ENCODE measurements around the gene CNTN4. TPM values are rescaled to one million over a fixed set of nuclear protein-coding genes. Genes with fewer than 3 reads are reported as not detected.

The CNTN4 gene
- total RNA-seq, 1 donor from 2014 or later, result 0.79 TPM

DNA sequence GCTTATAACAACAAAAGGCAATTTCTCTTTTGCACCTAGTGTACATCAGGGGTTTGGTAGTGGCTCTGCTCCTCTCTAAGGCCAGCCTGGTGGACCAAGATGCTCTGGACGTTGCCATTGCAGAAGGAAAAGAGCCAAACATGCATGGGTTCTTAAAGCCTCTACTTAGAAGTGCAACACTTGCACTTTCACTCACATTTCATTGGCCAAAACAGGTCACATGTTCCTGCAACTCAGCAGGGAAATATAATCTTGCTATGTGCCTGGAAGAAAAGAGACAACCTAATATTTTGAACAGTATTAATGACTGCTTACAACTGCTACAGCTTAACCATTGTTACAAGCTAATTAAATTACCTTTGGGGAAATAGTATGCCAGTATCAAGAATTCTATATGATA is 828.6 kb downstream of the CNTN4 start:
- DNase-seq (ENCODE audit: low read depth) (no peak), FAIRE-seq (no peak)
- Histone ChIP-seq H3K4me3 (ENCODE audit: low read depth, low read length) (no peak overlapping the region), H3K27me3 (ENCODE audit: control insufficient read depth, insufficient read depth, low read length) (no peaks in the 10 kb centered on the region), H3K36me3 (ENCODE audit: control insufficient read depth, insufficient read depth, low read length) (no peaks in the 10 kb centered on the region)
- TF ChIP-seq, protein P1, sequence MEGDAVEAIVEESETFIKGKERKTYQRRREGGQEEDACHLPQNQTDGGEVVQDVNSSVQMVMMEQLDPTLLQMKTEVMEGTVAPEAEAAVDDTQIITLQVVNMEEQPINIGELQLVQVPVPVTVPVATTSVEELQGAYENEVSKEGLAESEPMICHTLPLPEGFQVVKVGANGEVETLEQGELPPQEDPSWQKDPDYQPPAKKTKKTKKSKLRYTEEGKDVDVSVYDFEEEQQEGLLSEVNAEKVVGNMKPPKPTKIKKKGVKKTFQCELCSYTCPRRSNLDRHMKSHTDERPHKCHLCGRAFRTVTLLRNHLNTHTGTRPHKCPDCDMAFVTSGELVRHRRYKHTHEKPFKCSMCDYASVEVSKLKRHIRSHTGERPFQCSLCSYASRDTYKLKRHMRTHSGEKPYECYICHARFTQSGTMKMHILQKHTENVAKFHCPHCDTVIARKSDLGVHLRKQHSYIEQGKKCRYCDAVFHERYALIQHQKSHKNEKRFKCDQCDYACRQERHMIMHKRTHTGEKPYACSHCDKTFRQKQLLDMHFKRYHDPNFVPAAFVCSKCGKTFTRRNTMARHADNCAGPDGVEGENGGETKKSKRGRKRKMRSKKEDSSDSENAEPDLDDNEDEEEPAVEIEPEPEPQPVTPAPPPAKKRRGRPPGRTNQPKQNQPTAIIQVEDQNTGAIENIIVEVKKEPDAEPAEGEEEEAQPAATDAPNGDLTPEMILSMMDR (IDR thresholded peaks at IDR 0.05; ENCODE audit: insufficient read depth, low read length, severe bottlenecking), result no peak

DNA sequence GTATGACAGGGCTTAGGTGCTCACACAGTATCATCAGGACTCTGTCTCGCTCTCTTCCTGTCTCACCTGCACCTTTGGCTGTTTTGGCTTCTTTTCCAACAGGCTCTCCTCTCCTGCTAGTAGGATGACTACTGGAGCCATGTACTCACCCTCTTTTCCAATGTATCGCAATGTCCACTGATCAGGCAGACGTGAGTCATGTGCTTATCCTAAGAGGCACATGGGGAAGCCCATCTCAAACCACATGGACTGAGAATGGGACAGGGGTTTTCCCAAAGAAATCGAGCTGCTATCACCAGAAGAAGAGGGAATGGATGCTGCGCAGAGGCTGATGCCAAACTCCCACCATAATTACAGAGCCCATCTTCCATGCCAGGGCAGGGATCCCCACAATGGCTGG is 830.9 kb downstream of the CNTN4 start:
- TF ChIP-seq, protein P1 (IDR thresholded peaks at IDR 0.05; ENCODE audit: insufficient read depth, low read length, severe bottlenecking), result no peak
- FAIRE-seq, result no peak
- H3K36me3 ChIP-seq (ENCODE audit: control insufficient read depth, insufficient read depth, low read length), result no peaks in the 10 kb centered on the region
- no peak for DNase-seq (ENCODE audit: low read depth)
- H3K27me3 ChIP-seq (ENCODE audit: control insufficient read depth, insufficient read depth, low read length), result no peaks in the 10 kb centered on the region
- H3K4me3 ChIP-seq (ENCODE audit: low read depth, low read length), result no peak overlapping the region

GRCh38 chr3:2931265-2931664 is 832.6 kb downstream of the CNTN4 start:
- Histone ChIP-seq H3K27me3 (ENCODE audit: control insufficient read depth, insufficient read depth, low read length) (no peaks in the 10 kb centered on the region), H3K4me3 (ENCODE audit: low read depth, low read length) (no peak overlapping the region), H3K36me3 (ENCODE audit: control insufficient read depth, insufficient read depth, low read length) (no peaks in the 10 kb centered on the region)
- FAIRE-seq (no peak), DNase-seq (ENCODE audit: low read depth) (no peak)
- TF ChIP-seq, protein P1 (IDR thresholded peaks at IDR 0.05; ENCODE audit: insufficient read depth, low read length, severe bottlenecking), result no peak

DNA sequence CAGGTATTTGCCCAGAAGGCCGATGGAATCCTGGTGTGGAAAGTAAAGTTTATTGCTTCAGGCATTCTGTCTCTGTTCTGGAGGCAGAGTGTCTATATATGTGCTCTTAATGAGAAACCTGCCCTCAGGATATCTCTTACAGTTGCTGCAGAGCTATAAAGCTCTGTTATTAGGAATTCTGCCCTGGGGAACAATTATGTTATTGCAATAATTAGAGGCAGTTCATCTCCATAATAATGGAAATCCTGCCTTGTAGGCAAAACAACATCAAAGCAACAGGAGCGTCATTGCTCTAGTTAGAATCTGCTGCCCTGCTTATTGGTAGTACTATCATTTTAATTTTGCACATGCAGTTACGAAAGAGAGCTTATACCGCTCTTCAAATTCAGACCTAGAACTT is 835.9 kb downstream of the CNTN4 start:
- Histone ChIP-seq H3K27me3 (ENCODE audit: control insufficient read depth, insufficient read depth, low read length) (no peaks in the 10 kb centered on the region), H3K36me3 (ENCODE audit: control insufficient read depth, insufficient read depth, low read length) (no peaks in the 10 kb centered on the region), H3K4me3 (ENCODE audit: low read depth, low read length) (no peak overlapping the region)
- FAIRE-seq (no peak), DNase-seq (ENCODE audit: low read depth) (no peak)
- TF ChIP-seq, protein P1 (IDR thresholded peaks at IDR 0.05; ENCODE audit: insufficient read depth, low read length, severe bottlenecking), result no peak

GRCh38 chr3:2937055-2937454 is 838.4 kb downstream of the CNTN4 start:
- TF ChIP-seq, protein P1 (IDR thresholded peaks at IDR 0.05; ENCODE audit: insufficient read depth, low read length, severe bottlenecking), result no peak
- Histone ChIP-seq H3K27me3 (ENCODE audit: control insufficient read depth, insufficient read depth, low read length) (no peaks in the 10 kb centered on the region), H3K36me3 (ENCODE audit: control insufficient read depth, insufficient read depth, low read length) (no peaks in the 10 kb centered on the region), H3K4me3 (ENCODE audit: low read depth, low read length) (no peak overlapping the region)
- no peak for FAIRE-seq
- no peak for DNase-seq (ENCODE audit: low read depth)

DNA sequence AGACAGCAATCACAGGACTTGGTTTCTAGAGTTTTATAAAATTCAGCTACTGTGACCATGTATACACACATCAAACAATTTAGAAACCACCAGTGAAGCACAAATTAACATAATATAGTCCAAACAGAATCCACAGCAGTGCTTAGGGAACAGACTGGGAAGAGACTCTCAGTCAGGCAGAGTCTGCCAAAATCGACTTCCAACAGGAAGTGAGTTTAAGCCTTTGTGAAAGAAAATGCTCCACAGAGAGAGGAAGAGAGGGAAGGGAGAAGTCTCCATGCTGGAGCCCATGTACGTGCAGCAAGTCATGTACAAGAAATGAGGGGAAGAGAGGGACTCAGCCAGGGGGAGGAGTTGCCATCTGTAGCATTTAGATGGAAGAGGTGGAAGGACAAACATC is 838.9 kb downstream of the CNTN4 start:
- Histone ChIP-seq H3K36me3 (ENCODE audit: control insufficient read depth, insufficient read depth, low read length) (no peaks in the 10 kb centered on the region), H3K27me3 (ENCODE audit: control insufficient read depth, insufficient read depth, low read length) (no peaks in the 10 kb centered on the region), H3K4me3 (ENCODE audit: low read depth, low read length) (no peak overlapping the region)
- DNase-seq (ENCODE audit: low read depth) (no peak), FAIRE-seq (no peak)
- TF ChIP-seq, protein P1 (IDR thresholded peaks at IDR 0.05; ENCODE audit: insufficient read depth, low read length, severe bottlenecking), result no peak

Measured in bronchial epithelial cell (primary cell).